ENCODE measurements around the gene TMEM72.

Gene TMEM72

GRCh38 chr10:44947371-44948152 lies 36.4 kb downstream of the TMEM72 start:
- peak in 2 of 3 donors; percentile 34 to 38 for DNase-seq
- CTCF ChIA-PET = interaction anchor here (0.9 to 9.2 kb wide), 4 partner anchors 14 to 31 kb away, joined by 3 to 70 read pairs (median 3); partner anchors contain the start of gene DEPP1

GRCh38 chr10:44948642-44949041 lies 37.5 kb downstream of the TMEM72 start:
- Histone ChIP-seq H3K4me1 (ENCODE audit: control extremely low read depth in 1 of 4, control insufficient read depth in 4 of 4, insufficient read depth in 4 of 4, low read length in 3 of 4) (peaks cover 13 to 31% (median 18%) of the 10 kb centered on the region in 4 experiments), H3K36me3 (ENCODE audit: control insufficient read depth in 4 of 4, insufficient read depth in 4 of 4, low read length in 3 of 4) (no peaks in the 10 kb centered on the region), H3K27me3 (replicated peaks in 2 of 5; ENCODE audit: control insufficient read depth in 4 of 5, insufficient read depth in 5 of 5, low read length in 4 of 5) (no peaks in the 10 kb centered on the region), H3K27ac (ENCODE audit: insufficient read depth in 1 of 2, low read depth in 1 of 2, low read length in 2 of 2, poor library complexity in 1 of 2, severe bottlenecking in 2 of 2) (no peak overlapping the region), H3K9me3 (ENCODE audit: control extremely low read depth in 1 of 5, control insufficient read depth in 4 of 5, insufficient read depth in 2 of 5, low read depth in 1 of 5, low read length in 4 of 5) (peaks cover 0 to 17% (median 5%) of the 10 kb centered on the region in 5 experiments), H3K4me3 (ENCODE audit: control insufficient read depth in 1 of 7, extremely low read depth in 1 of 7, insufficient read depth in 4 of 7, low read depth in 2 of 7, low read length in 6 of 7) (no peak overlapping the region)
- ChIA-PET CTCF (interaction anchor here (1.0 to 9.2 kb wide), 5 partner anchors 8 to 30 kb away, joined by 3 to 70 read pairs (median 3); partner anchors contain the start of gene DEPP1), POLR2A (no interaction called here)
- 0% methylated on average over 1 of the region's 1 CpG for WGBS (ENCODE audit: insufficient coverage)
- DNase-seq = peak in 2 of 3 donors; percentile 37 to 56

More at GRCh38 chr10:44947371-44948152, 36.4 kb downstream of the TMEM72 start:
- Histone ChIP-seq H3K27ac (ENCODE audit: insufficient read depth in 1 of 2, low read depth in 1 of 2, low read length in 2 of 2, poor library complexity in 1 of 2, severe bottlenecking in 2 of 2) (no peak overlapping the region), H3K36me3 (ENCODE audit: control insufficient read depth in 4 of 4, insufficient read depth in 4 of 4, low read length in 3 of 4) (no peaks in the 10 kb centered on the region), H3K4me1 (ENCODE audit: control extremely low read depth in 1 of 4, control insufficient read depth in 4 of 4, insufficient read depth in 4 of 4, low read length in 3 of 4) (peaks cover 13 to 31% (median 18%) of the 10 kb centered on the region in 4 experiments), H3K4me3 (ENCODE audit: control insufficient read depth in 1 of 7, extremely low read depth in 1 of 7, insufficient read depth in 4 of 7, low read depth in 2 of 7, low read length in 6 of 7) (no peak overlapping the region), H3K9me3 (ENCODE audit: control extremely low read depth in 1 of 5, control insufficient read depth in 4 of 5, insufficient read depth in 2 of 5, low read depth in 1 of 5, low read length in 4 of 5) (peaks cover 0 to 17% (median 5%) of the 10 kb centered on the region in 5 experiments), H3K27me3 (replicated peaks in 2 of 5; ENCODE audit: control insufficient read depth in 4 of 5, insufficient read depth in 5 of 5, low read length in 4 of 5) (no peaks in the 10 kb centered on the region)
- WGBS (ENCODE audit: insufficient coverage) = 91% methylated on average over 4 of the region's 6 CpGs
- POLR2A ChIA-PET = no interaction called here

DNA sequence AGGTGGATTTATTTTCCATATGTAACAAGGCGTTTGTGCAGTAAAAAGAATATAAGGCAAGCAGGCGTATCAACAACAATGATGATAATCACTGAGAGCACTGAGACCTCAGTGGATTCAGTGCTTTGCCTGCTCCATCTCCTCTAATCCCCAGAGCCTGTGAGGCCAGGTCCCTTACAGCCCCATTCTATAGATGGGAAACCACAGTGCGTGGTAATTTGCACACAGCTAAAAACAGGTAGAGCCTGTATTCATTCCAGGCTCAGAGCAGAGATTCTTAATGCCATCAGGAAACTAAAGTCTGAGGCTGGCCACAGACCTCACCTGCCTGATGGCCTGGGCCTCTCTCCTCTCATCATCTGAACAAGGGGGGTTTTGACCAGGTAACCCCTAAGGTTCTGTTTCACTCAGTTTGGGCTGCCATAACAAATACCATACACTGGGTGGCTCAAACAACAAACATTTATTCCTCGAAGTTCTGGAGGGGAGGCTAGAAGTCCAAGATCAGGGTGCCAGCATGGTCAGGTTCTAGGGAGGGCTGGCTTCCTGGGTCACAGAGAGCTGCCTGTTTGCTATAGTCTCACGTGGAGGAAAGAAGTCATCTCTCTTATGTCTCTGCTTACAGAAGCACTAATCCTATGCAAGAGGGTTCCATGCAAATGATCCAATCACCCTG lies 38.1 kb downstream of the TMEM72 start:
- Histone ChIP-seq H3K27ac (ENCODE audit: insufficient read depth in 1 of 2, low read depth in 1 of 2, low read length in 2 of 2, poor library complexity in 1 of 2, severe bottlenecking in 2 of 2) (no peak overlapping the region), H3K4me3 (ENCODE audit: control insufficient read depth in 1 of 7, extremely low read depth in 1 of 7, insufficient read depth in 4 of 7, low read depth in 2 of 7, low read length in 6 of 7) (no peak overlapping the region), H3K36me3 (ENCODE audit: control insufficient read depth in 4 of 4, insufficient read depth in 4 of 4, low read length in 3 of 4) (no peaks in the 10 kb centered on the region), H3K4me1 (ENCODE audit: control extremely low read depth in 1 of 4, control insufficient read depth in 4 of 4, insufficient read depth in 4 of 4, low read length in 3 of 4) (peaks cover 13 to 31% (median 18%) of the 10 kb centered on the region in 4 experiments), H3K9me3 (ENCODE audit: control extremely low read depth in 1 of 5, control insufficient read depth in 4 of 5, insufficient read depth in 2 of 5, low read depth in 1 of 5, low read length in 4 of 5) (peaks cover 0 to 13% (median 5%) of the 10 kb centered on the region in 5 experiments), H3K27me3 (replicated peaks in 2 of 5; ENCODE audit: control insufficient read depth in 4 of 5, insufficient read depth in 5 of 5, low read length in 4 of 5) (no peaks in the 10 kb centered on the region)
- ChIA-PET CTCF (interaction anchor here (0.7 to 9.2 kb wide), 7 partner anchors 9 to 31 kb away, joined by 3 to 70 read pairs (median 3); no protein-coding TSS in a partner anchor), POLR2A (no interaction called here)
- WGBS (ENCODE audit: insufficient coverage) = 79% methylated on average over 5 of the region's 5 CpGs
- DNase-seq = no peak

DNA sequence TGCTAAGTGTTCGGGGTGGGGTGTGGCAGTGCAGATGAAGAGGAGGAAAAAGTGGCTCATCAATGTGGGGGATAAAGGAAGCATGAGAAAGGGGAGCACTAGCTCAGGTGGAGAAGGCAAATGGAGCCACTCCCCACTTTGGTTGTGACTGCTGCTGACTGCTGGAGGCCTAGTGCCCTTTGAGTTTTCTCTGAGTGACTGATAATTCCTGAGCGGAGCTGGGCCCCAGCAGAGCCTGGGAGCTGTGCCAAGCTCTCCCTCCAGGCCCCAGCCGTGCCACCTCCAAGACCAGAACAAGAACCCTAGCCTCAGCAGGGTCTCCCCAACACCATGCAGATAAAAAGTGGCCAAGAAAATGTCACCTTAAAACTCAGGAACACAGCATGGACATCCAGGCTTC lies 38.8 kb downstream of the TMEM72 start:
- no peak overlapping the region for H3K27ac ChIP-seq (ENCODE audit: insufficient read depth in 1 of 2, low read depth in 1 of 2, low read length in 2 of 2, poor library complexity in 1 of 2, severe bottlenecking in 2 of 2)
- H3K4me3 ChIP-seq (ENCODE audit: control insufficient read depth in 1 of 7, extremely low read depth in 1 of 7, insufficient read depth in 4 of 7, low read depth in 2 of 7, low read length in 6 of 7) = no peak overlapping the region
- H3K36me3 ChIP-seq (ENCODE audit: control insufficient read depth in 4 of 4, insufficient read depth in 4 of 4, low read length in 3 of 4) = no peaks in the 10 kb centered on the region
- CTCF ChIA-PET = interaction anchor here (0.7 to 9.2 kb wide), 6 partner anchors 8 to 31 kb away, joined by 3 to 70 read pairs (median 4); no protein-coding TSS in a partner anchor
- POLR2A ChIA-PET = interaction anchor here (1.0 kb wide), 1 partner anchor 12 kb away, joined by 4 read pairs; no protein-coding TSS in a partner anchor
- no peak for DNase-seq
- WGBS (ENCODE audit: insufficient coverage) = 92% methylated on average over 3 of the region's 3 CpGs
- peaks cover 0 to 9% (median 2%) of the 10 kb centered on the region in 5 experiments for H3K9me3 ChIP-seq (ENCODE audit: control extremely low read depth in 1 of 5, control insufficient read depth in 4 of 5, insufficient read depth in 2 of 5, low read depth in 1 of 5, low read length in 4 of 5)
- peaks cover 13 to 31% (median 18%) of the 10 kb centered on the region in 4 experiments for H3K4me1 ChIP-seq (ENCODE audit: control extremely low read depth in 1 of 4, control insufficient read depth in 4 of 4, insufficient read depth in 4 of 4, low read length in 3 of 4)
- H3K27me3 ChIP-seq (replicated peaks in 2 of 5; ENCODE audit: control insufficient read depth in 4 of 5, insufficient read depth in 5 of 5, low read length in 4 of 5) = no peaks in the 10 kb centered on the region

- CTCF ChIA-PET = interaction anchor here (1.2 to 9.2 kb wide), 6 partner anchors 9 to 30 kb away, joined by 3 to 70 read pairs (median 4); no protein-coding TSS in a partner anchor
Measured at GRCh38 chr10:44950326-44951225, 39.4 kb downstream of the TMEM72 start.

DNA sequence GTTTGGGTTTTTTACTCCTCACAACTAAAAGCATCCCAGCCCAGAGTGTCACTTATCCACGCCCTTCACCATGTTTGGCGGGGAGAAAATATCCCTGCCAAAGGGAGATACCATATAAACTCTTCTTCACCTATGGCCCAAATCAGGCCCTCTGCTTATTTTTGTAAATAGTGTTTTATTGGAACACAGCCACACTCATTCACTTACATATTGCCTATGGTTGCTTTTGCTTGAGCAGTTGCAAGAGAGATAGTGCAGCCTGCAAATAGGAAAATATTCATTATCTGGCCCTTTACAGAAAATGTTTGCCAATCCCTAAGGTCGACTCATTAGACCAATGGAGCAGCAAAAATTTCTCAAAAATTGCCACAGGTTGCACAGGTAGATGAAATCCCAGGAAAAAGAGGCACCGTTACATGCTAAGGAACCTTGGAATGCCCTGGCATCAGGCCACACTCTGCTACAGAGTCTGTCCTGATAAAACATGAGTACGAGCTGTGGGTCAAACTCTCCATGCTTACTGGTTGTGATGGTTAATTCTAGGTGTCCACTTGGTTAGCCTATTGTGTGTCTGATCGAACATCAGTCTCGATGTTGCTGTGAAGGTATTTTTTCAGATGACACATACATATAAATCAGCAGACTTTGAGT lies 40.6 kb downstream of the TMEM72 start:
- Histone ChIP-seq H3K36me3 (ENCODE audit: control insufficient read depth in 4 of 4, insufficient read depth in 4 of 4, low read length in 3 of 4) (peaks cover 0 to 6% (median 2%) of the 10 kb centered on the region in 4 experiments), H3K9me3 (ENCODE audit: control extremely low read depth in 1 of 5, control insufficient read depth in 4 of 5, insufficient read depth in 2 of 5, low read depth in 1 of 5, low read length in 4 of 5) (no peaks in the 10 kb centered on the region), H3K4me1 (ENCODE audit: control extremely low read depth in 1 of 4, control insufficient read depth in 4 of 4, insufficient read depth in 4 of 4, low read length in 3 of 4) (peaks cover 13 to 24% (median 18%) of the 10 kb centered on the region in 4 experiments), H3K27me3 (replicated peaks in 2 of 5; ENCODE audit: control insufficient read depth in 4 of 5, insufficient read depth in 5 of 5, low read length in 4 of 5) (no peaks in the 10 kb centered on the region), H3K27ac (ENCODE audit: insufficient read depth in 1 of 2, low read depth in 1 of 2, low read length in 2 of 2, poor library complexity in 1 of 2, severe bottlenecking in 2 of 2) (no peak overlapping the region), H3K4me3 (ENCODE audit: control insufficient read depth in 1 of 7, extremely low read depth in 1 of 7, insufficient read depth in 4 of 7, low read depth in 2 of 7, low read length in 6 of 7) (no peak overlapping the region)
- POLR2A ChIA-PET = interaction anchor here (0.7 kb wide), 1 partner anchor 28 kb away, joined by 3 read pairs; no protein-coding TSS in a partner anchor
- DNase-seq = no peak
- CTCF ChIA-PET = interaction anchor here (1.6 to 4.2 kb wide), 4 partner anchors 11 to 18 kb away, joined by 4 to 15 read pairs (median 12); no protein-coding TSS in a partner anchor
- 100% methylated on average over 2 of the region's 7 CpGs for WGBS (ENCODE audit: insufficient coverage)

More at GRCh38 chr10:44950326-44951225, 39.4 kb downstream of the TMEM72 start:
- no peak overlapping the region for H3K4me3 ChIP-seq (ENCODE audit: control insufficient read depth in 1 of 7, extremely low read depth in 1 of 7, insufficient read depth in 4 of 7, low read depth in 2 of 7, low read length in 6 of 7)
- no peaks in the 10 kb centered on the region for H3K27me3 ChIP-seq (replicated peaks in 2 of 5; ENCODE audit: control insufficient read depth in 4 of 5, insufficient read depth in 5 of 5, low read length in 4 of 5)
- DNase-seq = no peak
- peaks cover 13 to 31% (median 18%) of the 10 kb centered on the region in 4 experiments for H3K4me1 ChIP-seq (ENCODE audit: control extremely low read depth in 1 of 4, control insufficient read depth in 4 of 4, insufficient read depth in 4 of 4, low read length in 3 of 4)
- H3K9me3 ChIP-seq (ENCODE audit: control extremely low read depth in 1 of 5, control insufficient read depth in 4 of 5, insufficient read depth in 2 of 5, low read depth in 1 of 5, low read length in 4 of 5) = peaks cover 0 to 3% (median 0%) of the 10 kb centered on the region in 5 experiments
- 97% methylated on average over 10 of the region's 10 CpGs for WGBS (ENCODE audit: insufficient coverage)
- POLR2A ChIA-PET = interaction anchor here (1.0 kb wide), 1 partner anchor 11 kb away, joined by 4 read pairs; no protein-coding TSS in a partner anchor
- no peak overlapping the region for H3K27ac ChIP-seq (ENCODE audit: insufficient read depth in 1 of 2, low read depth in 1 of 2, low read length in 2 of 2, poor library complexity in 1 of 2, severe bottlenecking in 2 of 2)
- peaks cover 0 to 2% (median 0%) of the 10 kb centered on the region in 4 experiments for H3K36me3 ChIP-seq (ENCODE audit: control insufficient read depth in 4 of 4, insufficient read depth in 4 of 4, low read length in 3 of 4)
